Stimulated activated CD8-positive, alpha-beta memory T cell treated with anti-CD3 and anti-CD28 coated beads, Interleukin-4, amount 100 ng/mL, for 24 hours (primary cell): ENCODE results near the gene SLX9.

Source experiments
- DNase-seq: peaks from one replicate; pipeline ENCODE4 v3.0.0-alpha.2; 2020; ENCODE audit warnings: low read depth

Gene SLX9

GRCh38 chr21:44991538-44992483 is 52.0 kb downstream of the SLX9 start:
- DNase-seq: no peak

DNA sequence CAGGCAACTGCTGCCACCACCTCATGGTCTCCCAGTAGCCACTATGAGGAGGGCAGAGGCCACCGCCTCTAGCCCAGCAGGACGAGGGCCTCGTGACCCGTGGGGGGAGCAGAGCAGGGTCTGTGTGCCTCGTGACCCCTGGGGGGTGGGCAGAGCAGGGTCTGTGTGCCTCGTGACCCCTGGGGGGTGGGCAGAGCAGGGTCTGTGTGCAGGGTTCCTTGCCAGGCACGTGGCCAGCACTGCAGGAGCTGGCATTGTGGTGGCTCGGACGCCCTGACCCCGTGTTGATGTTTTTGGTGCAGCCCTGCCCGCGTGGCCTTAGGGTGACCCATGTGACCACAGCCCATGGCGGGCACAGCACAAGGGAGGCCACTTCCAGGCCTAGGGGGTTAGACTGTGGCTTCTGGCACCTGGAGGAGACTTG is 52.8 kb downstream of the SLX9 start:
- no peak for DNase-seq

DNA sequence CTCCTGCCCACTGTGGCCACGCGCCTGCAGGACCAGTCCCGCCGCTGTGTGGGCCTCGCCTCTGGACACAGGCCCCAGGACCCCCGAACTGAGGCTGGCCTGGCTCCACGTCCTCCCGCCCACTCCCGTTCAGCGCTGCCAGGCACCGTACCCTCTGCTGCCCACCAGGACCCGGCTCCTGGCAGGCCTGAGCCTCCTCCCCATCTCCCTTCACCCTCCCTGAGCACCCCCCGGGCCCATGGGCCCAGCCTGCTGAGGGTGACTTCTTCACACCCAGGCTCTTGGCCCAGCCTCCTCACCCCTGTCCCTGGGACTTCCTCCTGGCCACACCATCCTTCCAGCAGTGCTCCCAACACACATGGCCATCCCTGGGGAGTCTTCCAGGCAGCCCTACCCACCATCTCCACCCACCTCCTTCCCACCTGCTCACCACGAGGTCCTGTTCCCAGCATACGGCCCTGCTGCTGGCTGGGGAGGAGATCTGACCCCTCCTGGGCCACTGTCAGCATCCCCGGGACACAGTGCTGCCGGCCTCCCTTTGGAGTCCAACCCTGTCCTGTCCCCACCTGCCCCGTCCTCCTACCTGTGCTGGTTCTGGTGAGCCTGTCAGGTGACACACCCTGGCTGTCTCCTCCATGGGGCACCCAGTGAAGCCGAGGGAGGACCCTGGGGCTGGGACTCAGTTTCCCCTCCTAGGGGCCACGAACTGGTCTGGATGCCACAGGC is 53.7 kb downstream of the SLX9 start:
- no peak for DNase-seq

DNA sequence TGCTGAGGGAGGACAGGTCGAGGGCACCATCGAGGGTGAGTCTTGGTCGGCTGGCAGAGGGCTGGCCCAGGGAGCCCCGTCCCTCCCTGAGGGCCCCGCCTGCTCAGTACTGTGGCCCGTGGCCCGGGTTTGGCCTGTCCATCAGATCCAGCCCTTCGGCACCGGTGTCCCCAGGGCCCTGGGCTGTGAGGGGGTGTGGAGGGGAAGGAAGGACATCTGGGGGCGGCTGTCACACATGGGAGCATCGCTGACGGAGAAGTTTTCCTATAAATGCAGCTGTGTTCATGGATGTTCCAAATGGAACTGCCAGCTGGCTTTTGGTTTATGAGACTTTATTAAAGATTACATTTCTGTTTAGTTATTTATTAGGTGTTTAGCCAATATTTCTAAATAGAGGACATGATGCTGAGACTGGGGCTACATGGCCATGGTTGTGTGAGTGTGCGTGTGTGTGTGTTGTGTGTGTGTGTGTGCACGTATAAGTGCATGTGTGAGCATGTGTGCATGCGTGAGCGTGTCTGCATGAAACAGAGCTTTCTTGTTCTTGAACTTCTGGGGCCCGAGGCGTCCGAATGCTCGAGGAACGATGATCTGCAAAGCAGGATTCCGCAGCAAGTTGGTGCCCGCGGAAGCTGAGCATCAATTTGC is 54.3 kb downstream of the SLX9 start:
- no peak for DNase-seq

GRCh38 chr21:44994695-44995342 is 55.0 kb downstream of the SLX9 start:
- DNase-seq: no peak

GRCh38 chr21:44995343-44995941 is 55.6 kb downstream of the SLX9 start:
- DNase-seq: no peak

DNA sequence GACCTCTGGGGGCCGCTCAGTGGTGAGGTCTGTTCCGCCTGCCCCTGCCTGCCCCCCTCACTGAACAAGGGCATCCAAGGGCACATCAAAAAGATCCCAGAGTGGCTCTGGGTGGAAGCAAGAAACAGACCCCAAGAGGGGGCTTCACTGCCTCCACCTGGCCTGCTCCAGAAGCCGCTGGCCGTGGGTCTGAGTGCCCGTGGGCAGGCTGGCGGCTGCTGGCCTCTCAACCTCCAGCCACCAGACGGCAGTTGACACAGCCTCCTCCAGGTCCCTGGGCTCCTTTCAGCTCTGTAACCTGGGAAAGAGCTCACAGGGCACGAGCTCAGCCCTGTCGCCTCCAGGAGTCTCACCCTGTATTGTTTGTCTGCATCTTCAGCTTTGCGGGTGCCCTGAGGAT is 56.3 kb downstream of the SLX9 start:
- no peak for DNase-seq

DNA sequence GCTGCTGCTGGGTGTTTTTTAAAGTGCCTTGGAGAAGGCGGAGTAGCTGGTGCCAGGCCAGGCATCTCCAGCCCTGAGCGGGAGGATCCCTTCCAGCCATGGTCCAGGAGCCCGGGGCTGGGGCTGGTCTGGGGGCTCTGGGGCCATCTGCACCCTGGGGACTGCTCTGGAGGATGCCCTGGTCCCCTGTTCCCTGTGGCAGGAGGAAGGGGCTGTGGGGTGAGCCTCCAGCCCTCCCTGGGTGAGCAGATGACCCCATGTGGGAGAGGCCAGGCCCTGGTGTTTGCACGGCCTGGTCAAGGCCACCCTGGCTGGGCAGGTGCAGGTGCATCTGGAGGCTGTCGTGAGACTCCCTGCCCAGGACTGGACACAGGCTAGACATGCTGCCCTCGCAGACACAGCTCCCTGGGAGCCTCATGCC is 56.7 kb downstream of the SLX9 start:
- no peak for DNase-seq

- no peak for DNase-seq
These were observed 57.4 kb downstream of the SLX9 start for GRCh38 chr21:44996983-44997936.

DNA sequence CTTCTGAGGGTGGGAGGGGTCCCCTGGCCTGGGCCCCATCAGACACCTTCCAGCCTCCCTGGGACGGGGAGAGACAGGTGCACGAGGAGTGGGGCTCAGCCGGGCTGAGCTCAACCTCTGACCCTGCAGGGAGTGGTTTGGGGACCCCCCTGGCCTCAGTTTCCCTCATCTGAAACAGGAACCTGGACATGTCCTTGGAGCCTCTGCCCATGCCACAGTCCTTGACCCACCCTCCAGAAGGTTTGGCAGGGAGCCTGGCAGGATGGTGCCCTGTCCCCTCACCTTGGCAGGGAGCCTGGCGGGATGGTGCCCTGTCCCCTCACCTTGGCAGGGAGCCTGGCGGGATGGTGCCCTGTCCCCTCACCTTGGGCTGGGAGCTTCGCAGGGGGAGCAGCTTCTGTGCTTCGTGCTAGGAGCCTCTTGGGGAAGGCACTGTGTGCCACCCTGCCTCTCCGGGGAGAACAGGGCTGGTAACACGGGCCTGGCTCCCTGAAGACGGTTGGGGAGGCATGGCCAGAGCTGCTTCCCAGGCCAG is 58.3 kb downstream of the SLX9 start:
- DNase-seq: no peak

- no peak for DNase-seq
These were observed 59.0 kb downstream of the SLX9 start for GRCh38 chr21:44998621-44999427.

DNA sequence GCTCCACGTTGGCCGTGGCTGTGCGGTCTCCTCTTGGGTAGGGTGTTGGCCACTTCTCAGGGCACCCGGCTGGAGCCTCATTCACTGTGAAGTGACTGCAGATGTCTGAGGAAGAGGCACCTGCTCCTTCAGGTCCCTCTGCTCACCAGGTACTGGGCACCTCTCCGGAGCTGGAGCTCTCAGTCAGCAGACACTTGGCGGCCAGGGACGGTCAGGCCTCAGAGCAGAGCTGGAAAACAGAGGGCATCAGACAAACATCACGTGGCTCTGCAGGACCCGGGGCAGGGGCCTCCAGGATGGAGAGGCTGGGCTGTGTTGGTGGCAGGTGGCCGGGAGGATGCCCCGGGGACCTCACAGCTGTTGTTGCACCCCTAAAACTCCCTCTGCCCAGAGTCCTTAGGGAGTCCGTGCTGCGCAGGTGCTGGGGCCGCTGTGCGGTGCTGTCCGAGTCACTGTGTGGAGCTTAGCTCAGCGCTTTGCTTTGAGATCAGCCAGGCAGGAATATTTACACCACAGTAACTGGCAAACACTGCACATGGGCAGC is 59.7 kb downstream of the SLX9 start:
- DNase-seq: no peak

DNA sequence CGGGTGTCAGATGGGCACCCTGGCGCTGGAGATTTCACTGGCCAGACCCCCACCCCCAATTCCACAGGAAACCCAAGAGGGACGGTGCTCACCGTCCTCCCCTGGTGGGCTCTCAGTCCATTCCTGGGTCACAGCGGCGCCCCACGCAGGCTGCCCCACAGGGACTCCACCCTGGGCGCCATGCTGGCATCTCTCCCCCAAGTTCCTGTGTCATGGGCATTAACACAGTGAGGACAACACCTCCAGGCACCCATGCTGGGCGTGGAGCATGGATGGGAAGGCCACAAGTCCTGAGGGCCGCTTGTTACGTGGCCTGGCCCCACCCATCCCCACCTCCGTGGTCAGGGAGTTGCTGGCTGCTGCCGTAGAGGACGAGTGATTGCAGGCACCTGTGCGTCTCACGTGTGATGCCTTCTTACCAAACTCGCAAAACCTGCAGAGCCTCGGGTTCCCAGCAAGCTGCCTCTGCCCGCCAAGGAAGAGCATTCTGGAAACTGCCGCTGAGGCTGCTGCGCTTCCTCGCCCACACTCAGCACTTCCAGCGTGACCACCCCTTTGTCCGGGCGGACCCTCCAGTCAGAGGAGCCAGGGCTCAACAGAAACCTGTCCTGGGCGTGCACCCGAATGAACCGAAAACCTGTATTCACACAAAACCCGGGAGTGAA is 60.3 kb downstream of the SLX9 start:
- no peak for DNase-seq

- DNase-seq: no peak
These were observed 60.9 kb downstream of the SLX9 start for GRCh38 chr21:45000637-45001133.

- no peak for DNase-seq
These were observed 61.6 kb downstream of the SLX9 start for GRCh38 chr21:45001134-45002095.

- no peak for DNase-seq
These were observed 62.8 kb downstream of the SLX9 start for GRCh38 chr21:45002381-45003204.
